Panc1 (cell line): ENCODE measurements around the gene NEUROG1. TPM values are rescaled to one million over a fixed set of nuclear protein-coding genes. Genes with fewer than 3 reads are reported as not detected.
"Not testable (repeated sequence)": the region's sequence is repeated elsewhere in the genome, so short reads cannot be mapped to it uniquely, and the experiment has no call there.

Source experiments
- ATAC-seq: fragments of 200-7000 bp; cut with Tn5 transposase; 2 replicates; pipeline ENCODE4 v1.9.1; 2020; ENCODE audit warnings: mild to moderate bottlenecking, moderate library complexity
- BruUV-seq: library from RNA; stranded (reverse); fragments of 400-500 nt; replicated peaks from 2 replicates; lab custom pipeline; 2021; lab: Mats Ljungman, UMichigan
- CTCF ChIA-PET: fragments of 300-600 bp; sonication (Branson Sonifier 250); formaldehyde crosslinking; loops from one replicate; lab custom pipeline; 2022; ENCODE audit warnings: antibody characterized with exemption; lab: Charles Lee
- POLR2A ChIA-PET: fragments of 300-600 bp; sonication (Branson Sonifier 250); formaldehyde crosslinking; loops from one replicate; lab custom pipeline; 2022; ENCODE audit warnings: antibody characterized with exemption; lab: Charles Lee
- DNase-seq: peaks from one replicate; pipeline ENCODE4 v3.0.0-alpha.2; 2010; ENCODE audit warnings: low read depth, low spot score
- H3K27ac ChIP-seq: 2 replicates; pipeline ENCODE4 v1.5.1; 2011; ENCODE audit warnings: mild to moderate bottlenecking, low read length, inconsistent platforms
- H3K27me3 ChIP-seq: fragments of 200-500 bp; sonication (Bioruptor generic); 2 replicates; pipeline ENCODE4 v1.6.0; 2014; ENCODE audit warnings: low read length, inconsistent platforms; ENCODE audit not compliant: control insufficient read depth, insufficient read depth
- H3K36me3 ChIP-seq: fragments of 200-500 bp; sonication (Bioruptor generic); 2 replicates; pipeline ENCODE4 v1.5.1; 2014; ENCODE audit warnings: inconsistent platforms, mild to moderate bottlenecking, low read length, moderate library complexity; ENCODE audit not compliant: control insufficient read depth, insufficient read depth
- H3K4me1 ChIP-seq: 2 replicates; pipeline ENCODE4 v1.5.1; 2011; ENCODE audit warnings: inconsistent platforms, mild to moderate bottlenecking, low read length, moderate library complexity; ENCODE audit not compliant: control insufficient read depth, insufficient read depth
- H3K4me3 ChIP-seq, 2 experiments: 2 replicates each; pipeline ENCODE4 v1.5.1; 2011 to 2012; ENCODE audit warnings: low read depth in 2 of 2, low read length in 2 of 2, mild to moderate bottlenecking in 2 of 2, inconsistent platforms in 1 of 2, moderate library complexity in 1 of 2
- H3K9me3 ChIP-seq: fragments of 200-500 bp; sonication (Bioruptor generic); 2 replicates; pipeline ENCODE4 v1.5.1; 2014; ENCODE audit warnings: low read depth, mild to moderate bottlenecking, inconsistent platforms, low read length, moderate library complexity; ENCODE audit not compliant: control insufficient read depth, insufficient read depth
- POLR2AphosphoS5 ChIP-seq: IDR thresholded peaks from 2 replicates; pipeline ENCODE4 v1.6.1; 2012; ENCODE audit warnings: mild to moderate bottlenecking, low read depth, low read length, moderate library complexity
- SIN3A ChIP-seq: IDR thresholded peaks from 2 replicates; pipeline ENCODE4 v1.6.1; 2012; ENCODE audit warnings: low read depth, mild to moderate bottlenecking, low read length, moderate library complexity, borderline replicate concordance; ENCODE audit not compliant: insufficient read depth
- TCF7L2 ChIP-seq: IDR thresholded peaks from 2 replicates; pipeline ENCODE4 v1.6.1; 2011; ENCODE audit warnings: mild to moderate bottlenecking, low read depth, low read length, inconsistent platforms
- in situ Hi-C: cut with HindIII; loops from 2 replicates; pipeline ENCODE4 v1.10.0; 2016; ENCODE audit warnings: low sequenced_read_pairs, low pct_unique_long_range_greater_than_20kb
- intact Hi-C: fragments of 100-400 bp; cut with micrococcal nuclease; formaldehyde crosslinking; loops from one replicate; pipeline ENCODE4 v1.10.0; 2022; ENCODE audit not compliant: unreplicated experiment
- total RNA-seq: library from RNA; stranded (reverse); gene quantifications from one replicate; pipeline ENCODE4 v1.2.1, GENCODE V29; 2021; ENCODE audit not compliant: unreplicated experiment
- TF ChIP-seq, protein P1 (sequence below), 2 experiments: IDR thresholded peaks; 2 replicates each; pipeline ENCODE4 v1.6.1; 2011 to 2012; ENCODE audit warnings: low read depth in 2 of 2, control low read depth in 1 of 2, low read length in 1 of 2, mild to moderate bottlenecking in 1 of 2, moderate library complexity in 1 of 2; ENCODE audit not compliant: insufficient read depth in 1 of 2
- TF ChIP-seq, protein P2 (sequence below): fragments of 450-650 bp; IDR thresholded peaks from 2 replicates; pipeline ENCODE4 v1.5.1; 2017; ENCODE audit warnings: mild to moderate bottlenecking

Gene NEUROG1
- total RNA-seq, 1 experiment from 2014 or later, result not detected

DNA sequence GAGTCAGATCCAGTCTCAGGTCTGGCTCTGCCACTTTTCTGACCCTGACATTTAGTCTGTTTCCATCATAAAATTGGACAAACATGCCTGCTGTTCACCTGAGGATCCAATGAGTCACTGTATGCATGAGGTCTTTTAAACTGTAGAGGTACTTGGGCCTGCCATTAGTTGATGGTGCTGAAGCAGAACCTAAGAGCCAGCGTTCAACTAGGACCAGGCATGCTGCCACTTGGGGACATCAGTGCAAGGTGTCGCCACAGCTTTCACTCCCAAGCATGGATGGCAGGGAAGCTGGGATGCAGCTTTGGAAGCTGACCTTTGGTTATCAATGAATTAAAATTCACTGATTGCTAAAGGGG is 37.1 kb downstream of the NEUROG1 start:
- ChIA-PET POLR2A (no interaction called here), CTCF (no interaction called here)
- Histone ChIP-seq H3K4me1 (no peaks in the 10 kb centered on the region), H3K27ac (no peak overlapping the region), H3K9me3 (no peaks in the 10 kb centered on the region), H3K4me3 (no peak overlapping the region), H3K36me3 (no peaks in the 10 kb centered on the region), H3K27me3 (peaks cover 7% of the 10 kb centered on the region)
- no TSS peak for BruUV-seq
- ATAC-seq (no peak), DNase-seq (no peak)
- intact Hi-C loops, result no loop called here
- TF ChIP-seq, protein P1, sequence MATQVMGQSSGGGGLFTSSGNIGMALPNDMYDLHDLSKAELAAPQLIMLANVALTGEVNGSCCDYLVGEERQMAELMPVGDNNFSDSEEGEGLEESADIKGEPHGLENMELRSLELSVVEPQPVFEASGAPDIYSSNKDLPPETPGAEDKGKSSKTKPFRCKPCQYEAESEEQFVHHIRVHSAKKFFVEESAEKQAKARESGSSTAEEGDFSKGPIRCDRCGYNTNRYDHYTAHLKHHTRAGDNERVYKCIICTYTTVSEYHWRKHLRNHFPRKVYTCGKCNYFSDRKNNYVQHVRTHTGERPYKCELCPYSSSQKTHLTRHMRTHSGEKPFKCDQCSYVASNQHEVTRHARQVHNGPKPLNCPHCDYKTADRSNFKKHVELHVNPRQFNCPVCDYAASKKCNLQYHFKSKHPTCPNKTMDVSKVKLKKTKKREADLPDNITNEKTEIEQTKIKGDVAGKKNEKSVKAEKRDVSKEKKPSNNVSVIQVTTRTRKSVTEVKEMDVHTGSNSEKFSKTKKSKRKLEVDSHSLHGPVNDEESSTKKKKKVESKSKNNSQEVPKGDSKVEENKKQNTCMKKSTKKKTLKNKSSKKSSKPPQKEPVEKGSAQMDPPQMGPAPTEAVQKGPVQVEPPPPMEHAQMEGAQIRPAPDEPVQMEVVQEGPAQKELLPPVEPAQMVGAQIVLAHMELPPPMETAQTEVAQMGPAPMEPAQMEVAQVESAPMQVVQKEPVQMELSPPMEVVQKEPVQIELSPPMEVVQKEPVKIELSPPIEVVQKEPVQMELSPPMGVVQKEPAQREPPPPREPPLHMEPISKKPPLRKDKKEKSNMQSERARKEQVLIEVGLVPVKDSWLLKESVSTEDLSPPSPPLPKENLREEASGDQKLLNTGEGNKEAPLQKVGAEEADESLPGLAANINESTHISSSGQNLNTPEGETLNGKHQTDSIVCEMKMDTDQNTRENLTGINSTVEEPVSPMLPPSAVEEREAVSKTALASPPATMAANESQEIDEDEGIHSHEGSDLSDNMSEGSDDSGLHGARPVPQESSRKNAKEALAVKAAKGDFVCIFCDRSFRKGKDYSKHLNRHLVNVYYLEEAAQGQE (IDR thresholded peaks at IDR 0.05; ENCODE audit: insufficient read depth in 1 of 2, low read depth in 2 of 2, low read length in 1 of 2), result no peak
- TF ChIP-seq TCF7L2 (no peak), SIN3A (no peak), POLR2AphosphoS5 (no peak)
- TF ChIP-seq, protein P2, sequence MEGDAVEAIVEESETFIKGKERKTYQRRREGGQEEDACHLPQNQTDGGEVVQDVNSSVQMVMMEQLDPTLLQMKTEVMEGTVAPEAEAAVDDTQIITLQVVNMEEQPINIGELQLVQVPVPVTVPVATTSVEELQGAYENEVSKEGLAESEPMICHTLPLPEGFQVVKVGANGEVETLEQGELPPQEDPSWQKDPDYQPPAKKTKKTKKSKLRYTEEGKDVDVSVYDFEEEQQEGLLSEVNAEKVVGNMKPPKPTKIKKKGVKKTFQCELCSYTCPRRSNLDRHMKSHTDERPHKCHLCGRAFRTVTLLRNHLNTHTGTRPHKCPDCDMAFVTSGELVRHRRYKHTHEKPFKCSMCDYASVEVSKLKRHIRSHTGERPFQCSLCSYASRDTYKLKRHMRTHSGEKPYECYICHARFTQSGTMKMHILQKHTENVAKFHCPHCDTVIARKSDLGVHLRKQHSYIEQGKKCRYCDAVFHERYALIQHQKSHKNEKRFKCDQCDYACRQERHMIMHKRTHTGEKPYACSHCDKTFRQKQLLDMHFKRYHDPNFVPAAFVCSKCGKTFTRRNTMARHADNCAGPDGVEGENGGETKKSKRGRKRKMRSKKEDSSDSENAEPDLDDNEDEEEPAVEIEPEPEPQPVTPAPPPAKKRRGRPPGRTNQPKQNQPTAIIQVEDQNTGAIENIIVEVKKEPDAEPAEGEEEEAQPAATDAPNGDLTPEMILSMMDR, result no peak
- in situ Hi-C loops, result no loop called here

DNA sequence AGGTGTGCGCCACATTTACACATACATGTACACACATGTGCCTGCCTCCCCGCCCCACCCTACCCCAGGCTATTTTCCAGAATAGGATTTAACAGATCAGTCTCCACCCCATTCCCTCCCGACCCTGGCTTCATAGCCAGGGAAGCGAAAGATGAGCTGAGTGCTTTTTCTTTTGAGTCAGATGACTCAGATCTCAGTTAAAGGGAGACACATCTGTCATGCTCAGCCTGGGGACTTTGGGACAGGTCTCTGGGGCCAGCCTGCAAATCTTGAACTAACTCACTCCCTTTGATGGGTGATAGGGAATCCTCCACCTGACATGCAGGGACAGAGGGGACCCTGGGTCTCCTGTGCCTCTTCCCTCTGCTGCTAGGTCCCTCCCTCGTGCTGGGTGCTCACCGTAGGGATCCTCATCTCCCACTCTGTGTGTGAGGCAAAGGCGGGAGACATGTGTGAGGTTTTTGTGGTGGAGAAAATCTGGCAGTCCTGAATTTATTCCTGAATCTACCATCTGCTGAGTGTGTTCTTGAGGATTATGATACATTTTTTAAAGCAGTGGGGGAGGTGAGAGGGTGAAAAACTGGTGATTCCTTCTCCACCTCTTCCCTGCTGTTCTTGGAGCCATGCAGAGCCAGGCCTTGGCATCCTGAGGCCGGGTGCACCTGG is 37.7 kb downstream of the NEUROG1 start:
- BruUV-seq, result no TSS peak
- ATAC-seq (no peak), DNase-seq (no peak)
- Histone ChIP-seq H3K9me3 (no peaks in the 10 kb centered on the region), H3K4me3 (no peak overlapping the region), H3K36me3 (no peaks in the 10 kb centered on the region), H3K4me1 (no peaks in the 10 kb centered on the region), H3K27ac (no peak overlapping the region), H3K27me3 (peaks cover 7% of the 10 kb centered on the region)
- TF ChIP-seq POLR2AphosphoS5 (no peak), SIN3A (no peak), TCF7L2 (no peak)
- TF ChIP-seq, protein P2, result no peak
- TF ChIP-seq, protein P1 (IDR thresholded peaks at IDR 0.05; ENCODE audit: insufficient read depth in 1 of 2, low read depth in 2 of 2, low read length in 1 of 2), result no peak
- POLR2A ChIA-PET, result no interaction called here
- intact Hi-C loops, result no loop called here
- CTCF ChIA-PET, result no interaction called here
- in situ Hi-C loops, result no loop called here

DNA sequence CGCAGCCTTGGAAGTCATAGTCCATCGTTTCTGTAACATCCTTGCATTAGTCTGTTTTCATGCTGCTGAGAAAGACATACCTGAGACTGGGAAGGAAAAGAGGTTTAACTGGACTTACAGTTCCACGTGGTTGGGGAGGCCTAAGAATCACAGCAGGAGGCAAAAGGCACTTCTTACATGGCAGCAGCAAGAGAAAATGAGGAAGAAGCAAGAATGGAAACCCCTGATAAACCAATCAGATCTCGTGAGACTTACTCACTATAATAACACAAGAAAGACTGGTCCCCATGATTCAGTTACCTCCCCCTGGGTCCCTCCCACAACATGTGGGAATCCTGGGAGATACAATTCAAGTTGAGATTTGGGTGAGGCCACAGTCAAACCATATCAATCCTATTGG is 40.2 kb downstream of the NEUROG1 start:
- H3K27me3 ChIP-seq, POLR2A ChIA-PET, H3K36me3 ChIP-seq, H3K27ac ChIP-seq, ATAC-seq, H3K4me3 ChIP-seq, BruUV-seq, H3K4me1 ChIP-seq, DNase-seq, in situ Hi-C loops, CTCF ChIA-PET, H3K9me3 ChIP-seq, intact Hi-C loops: not testable (repeated sequence)
